HL-60 (cell line): ENCODE measurements around the gene PMP22.

Experiments used
- POLR2AphosphoS5 ChIP-seq: IDR thresholded peaks from 2 replicates; pipeline ENCODE4 v1.6.1; 2012; ENCODE audit warnings: low read depth
- TF ChIP-seq, protein P1 (sequence below): IDR thresholded peaks from one replicate; pipeline ENCODE4 v1.5.1; 2011; ENCODE audit warnings: low read length, control low read depth, inconsistent platforms; ENCODE audit not compliant: insufficient read depth

DNA sequence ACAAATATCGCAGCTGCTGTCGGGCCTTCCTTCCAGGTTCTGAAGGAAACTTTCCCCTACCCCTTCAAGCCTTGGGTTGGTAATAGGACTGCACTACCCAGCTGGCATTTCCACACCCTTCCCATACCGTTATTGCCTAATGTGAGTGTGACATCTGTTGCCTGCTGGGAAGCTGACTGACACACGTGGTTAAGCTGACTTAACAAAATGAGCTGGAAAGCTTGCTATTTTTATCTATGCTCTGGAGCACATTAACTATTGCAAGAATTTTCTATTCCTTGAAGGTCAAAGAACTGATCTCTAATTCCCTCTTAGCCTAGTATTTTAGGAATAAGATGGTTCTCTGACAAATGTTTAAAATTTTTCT is 79.5 kb downstream of the PMP22 start:
- TF ChIP-seq, protein P1, sequence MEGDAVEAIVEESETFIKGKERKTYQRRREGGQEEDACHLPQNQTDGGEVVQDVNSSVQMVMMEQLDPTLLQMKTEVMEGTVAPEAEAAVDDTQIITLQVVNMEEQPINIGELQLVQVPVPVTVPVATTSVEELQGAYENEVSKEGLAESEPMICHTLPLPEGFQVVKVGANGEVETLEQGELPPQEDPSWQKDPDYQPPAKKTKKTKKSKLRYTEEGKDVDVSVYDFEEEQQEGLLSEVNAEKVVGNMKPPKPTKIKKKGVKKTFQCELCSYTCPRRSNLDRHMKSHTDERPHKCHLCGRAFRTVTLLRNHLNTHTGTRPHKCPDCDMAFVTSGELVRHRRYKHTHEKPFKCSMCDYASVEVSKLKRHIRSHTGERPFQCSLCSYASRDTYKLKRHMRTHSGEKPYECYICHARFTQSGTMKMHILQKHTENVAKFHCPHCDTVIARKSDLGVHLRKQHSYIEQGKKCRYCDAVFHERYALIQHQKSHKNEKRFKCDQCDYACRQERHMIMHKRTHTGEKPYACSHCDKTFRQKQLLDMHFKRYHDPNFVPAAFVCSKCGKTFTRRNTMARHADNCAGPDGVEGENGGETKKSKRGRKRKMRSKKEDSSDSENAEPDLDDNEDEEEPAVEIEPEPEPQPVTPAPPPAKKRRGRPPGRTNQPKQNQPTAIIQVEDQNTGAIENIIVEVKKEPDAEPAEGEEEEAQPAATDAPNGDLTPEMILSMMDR = no peak
- TF ChIP-seq POLR2AphosphoS5 = peak; percentile 84
